ENCODE measurements around the gene COMMD6. TPM values are rescaled to one million over a fixed set of nuclear protein-coding genes. Genes with fewer than 3 reads are reported as not detected.

COMMD6 gene
- total and polyA plus RNA-seq, 2 of the 13 experiments (the other 11 are each of a cell fraction or from before 2014, with no cell fraction given): 97.0 to 164 TPM

DNA sequence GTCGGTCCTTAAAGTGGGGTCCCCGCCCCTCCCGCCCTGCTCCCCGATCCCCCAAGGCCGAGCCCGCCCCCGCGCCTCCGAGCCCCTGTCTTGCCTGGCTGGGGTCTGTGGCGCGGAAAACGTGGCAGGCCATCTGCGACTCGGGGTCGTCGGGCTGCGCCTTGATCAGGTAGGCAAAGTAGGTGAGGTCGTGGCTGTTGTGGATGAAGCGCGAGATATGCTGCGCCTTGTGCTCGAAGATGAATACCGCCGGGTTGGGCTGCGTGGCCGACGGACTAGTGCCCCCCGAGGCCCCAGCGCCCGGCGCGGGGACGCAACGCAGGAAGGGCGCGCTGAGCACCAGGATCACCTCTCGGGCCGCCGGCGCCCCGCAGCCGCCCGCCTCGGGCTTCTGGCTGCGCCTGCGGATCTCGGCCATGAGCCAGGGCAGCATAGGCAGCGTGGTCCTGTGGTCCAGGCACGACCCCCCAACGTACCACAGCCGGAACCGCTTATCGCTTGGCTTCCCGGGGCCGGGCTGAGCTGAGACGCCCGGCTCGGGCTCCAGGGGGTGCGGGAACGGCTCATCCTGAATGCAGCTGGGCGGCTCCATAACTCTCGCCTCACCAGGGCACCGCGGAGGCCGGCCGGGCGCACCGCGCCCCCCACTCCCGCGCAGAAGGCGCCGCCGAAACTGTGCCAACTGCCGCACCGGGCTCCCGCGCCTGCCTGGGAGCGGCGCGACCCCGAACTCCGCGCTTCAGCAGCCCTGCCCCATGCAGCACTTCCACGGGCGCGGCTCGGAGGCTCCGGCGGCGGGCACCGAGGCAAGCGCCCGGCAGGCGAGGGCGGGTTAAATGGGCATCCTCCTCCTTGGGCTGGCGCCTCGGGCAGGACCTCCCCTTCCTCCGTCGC lies 56.2 kb downstream of the COMMD6 start (continued):
- TF ChIP-seq, protein P1, sequence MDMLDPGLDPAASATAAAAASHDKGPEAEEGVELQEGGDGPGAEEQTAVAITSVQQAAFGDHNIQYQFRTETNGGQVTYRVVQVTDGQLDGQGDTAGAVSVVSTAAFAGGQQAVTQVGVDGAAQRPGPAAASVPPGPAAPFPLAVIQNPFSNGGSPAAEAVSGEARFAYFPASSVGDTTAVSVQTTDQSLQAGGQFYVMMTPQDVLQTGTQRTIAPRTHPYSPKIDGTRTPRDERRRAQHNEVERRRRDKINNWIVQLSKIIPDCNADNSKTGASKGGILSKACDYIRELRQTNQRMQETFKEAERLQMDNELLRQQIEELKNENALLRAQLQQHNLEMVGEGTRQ (IDR thresholded peaks at IDR 0.05; ENCODE audit: low read depth, low read length): no peak
- TF ChIP-seq, protein P1 (CRISPR knock-in tag; IDR thresholded peaks at IDR 0.05; ENCODE audit: borderline replicate concordance): no peak
- no peak for TF ChIP-seq HMG20B (CRISPR knock-in tag; conservative IDR thresholded peaks at IDR 0.05)
- TF ChIP-seq, protein P2, sequence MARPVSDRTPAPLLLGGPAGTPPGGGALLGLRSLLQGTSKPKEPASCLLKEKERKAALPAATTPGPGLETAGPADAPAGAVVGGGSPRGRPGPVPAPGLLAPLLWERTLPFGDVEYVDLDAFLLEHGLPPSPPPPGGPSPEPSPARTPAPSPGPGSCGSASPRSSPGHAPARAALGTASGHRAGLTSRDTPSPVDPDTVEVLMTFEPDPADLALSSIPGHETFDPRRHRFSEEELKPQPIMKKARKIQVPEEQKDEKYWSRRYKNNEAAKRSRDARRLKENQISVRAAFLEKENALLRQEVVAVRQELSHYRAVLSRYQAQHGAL (CRISPR knock-in tag; IDR thresholded peaks at IDR 0.05; ENCODE audit: not compliant biosample characterization): no peak
- peak; percentile 27; the same call in 1 of the 2 replicates for TF ChIP-seq ZSCAN20 (CRISPR knock-in tag; IDR thresholded peaks at IDR 0.05; ENCODE audit: borderline replicate concordance)
- TF ChIP-seq ZNF441 (CRISPR knock-in tag; IDR thresholded peaks at IDR 0.05; ENCODE audit: borderline replicate concordance): no peak
- TF ChIP-seq CC2D1A (CRISPR knock-in tag; IDR thresholded peaks at IDR 0.05): no peak
- TF ChIP-seq NR2C2 (CRISPR knock-in tag; IDR thresholded peaks at IDR 0.05; ENCODE audit: borderline replicate concordance): no peak
- no peak for TF ChIP-seq SOX6 (IDR thresholded peaks at IDR 0.05)
- no peak for TF ChIP-seq SOX6 (CRISPR knock-in tag; IDR thresholded peaks at IDR 0.05)
- TF ChIP-seq ZNF256 (CRISPR knock-in tag; conservative IDR thresholded peaks at IDR 0.05): no peak
- TF ChIP-seq MIER2 (CRISPR knock-in tag; IDR thresholded peaks at IDR 0.05): no peak
- TF ChIP-seq SP5 (CRISPR knock-in tag; IDR thresholded peaks at IDR 0.05; ENCODE audit: borderline replicate concordance, low read depth): 0 out of 2 replicates have a peak, but pooled peaks have one; percentile 14
- TF ChIP-seq ZNF782 (CRISPR knock-in tag; IDR thresholded peaks at IDR 0.05; ENCODE audit: borderline replicate concordance): no peak; the same call in 1 of the 2 replicates
- no peak for TF ChIP-seq KDM6A (CRISPR knock-in tag; IDR thresholded peaks at IDR 0.05; ENCODE audit: low read depth)
- no peak for TF ChIP-seq ZNF839 (CRISPR knock-in tag; IDR thresholded peaks at IDR 0.05; ENCODE audit: borderline replicate concordance)
- TF ChIP-seq, protein P3, sequence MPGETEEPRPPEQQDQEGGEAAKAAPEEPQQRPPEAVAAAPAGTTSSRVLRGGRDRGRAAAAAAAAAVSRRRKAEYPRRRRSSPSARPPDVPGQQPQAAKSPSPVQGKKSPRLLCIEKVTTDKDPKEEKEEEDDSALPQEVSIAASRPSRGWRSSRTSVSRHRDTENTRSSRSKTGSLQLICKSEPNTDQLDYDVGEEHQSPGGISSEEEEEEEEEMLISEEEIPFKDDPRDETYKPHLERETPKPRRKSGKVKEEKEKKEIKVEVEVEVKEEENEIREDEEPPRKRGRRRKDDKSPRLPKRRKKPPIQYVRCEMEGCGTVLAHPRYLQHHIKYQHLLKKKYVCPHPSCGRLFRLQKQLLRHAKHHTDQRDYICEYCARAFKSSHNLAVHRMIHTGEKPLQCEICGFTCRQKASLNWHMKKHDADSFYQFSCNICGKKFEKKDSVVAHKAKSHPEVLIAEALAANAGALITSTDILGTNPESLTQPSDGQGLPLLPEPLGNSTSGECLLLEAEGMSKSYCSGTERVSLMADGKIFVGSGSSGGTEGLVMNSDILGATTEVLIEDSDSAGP (CRISPR knock-in tag; IDR thresholded peaks at IDR 0.05; ENCODE audit: borderline replicate concordance): 0 out of 2 replicates have a peak, but pooled peaks have one; percentile 18
- TF ChIP-seq JUND (CRISPR knock-in tag; IDR thresholded peaks at IDR 0.05): no peak
- TF ChIP-seq SETDB1 (CRISPR knock-in tag; IDR thresholded peaks at IDR 0.05; ENCODE audit: borderline replicate concordance): no peak
- TF ChIP-seq, protein P4, sequence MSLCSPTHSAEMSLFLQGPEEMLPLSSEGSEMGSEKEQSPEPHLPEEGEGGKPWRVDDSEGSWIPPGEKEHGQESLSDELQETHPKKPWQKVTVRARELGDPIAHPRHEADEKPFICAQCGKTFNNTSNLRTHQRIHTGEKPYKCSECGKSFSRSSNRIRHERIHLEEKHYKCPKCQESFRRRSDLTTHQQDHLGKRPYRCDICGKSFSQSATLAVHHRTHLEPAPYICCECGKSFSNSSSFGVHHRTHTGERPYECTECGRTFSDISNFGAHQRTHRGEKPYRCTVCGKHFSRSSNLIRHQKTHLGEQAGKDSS (CRISPR knock-in tag; IDR thresholded peaks at IDR 0.05; ENCODE audit: borderline replicate concordance, low read depth): no peak
- TF ChIP-seq, protein P5, sequence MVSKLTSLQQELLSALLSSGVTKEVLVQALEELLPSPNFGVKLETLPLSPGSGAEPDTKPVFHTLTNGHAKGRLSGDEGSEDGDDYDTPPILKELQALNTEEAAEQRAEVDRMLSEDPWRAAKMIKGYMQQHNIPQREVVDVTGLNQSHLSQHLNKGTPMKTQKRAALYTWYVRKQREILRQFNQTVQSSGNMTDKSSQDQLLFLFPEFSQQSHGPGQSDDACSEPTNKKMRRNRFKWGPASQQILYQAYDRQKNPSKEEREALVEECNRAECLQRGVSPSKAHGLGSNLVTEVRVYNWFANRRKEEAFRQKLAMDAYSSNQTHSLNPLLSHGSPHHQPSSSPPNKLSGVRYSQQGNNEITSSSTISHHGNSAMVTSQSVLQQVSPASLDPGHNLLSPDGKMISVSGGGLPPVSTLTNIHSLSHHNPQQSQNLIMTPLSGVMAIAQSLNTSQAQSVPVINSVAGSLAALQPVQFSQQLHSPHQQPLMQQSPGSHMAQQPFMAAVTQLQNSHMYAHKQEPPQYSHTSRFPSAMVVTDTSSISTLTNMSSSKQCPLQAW (CRISPR knock-in tag; IDR thresholded peaks at IDR 0.05): 0 out of 2 replicates have a peak, but pooled peaks have one; percentile 7
- TF ChIP-seq NCOA2 (CRISPR knock-in tag; IDR thresholded peaks at IDR 0.05): no peak

All from HepG2 (cell line).